Neuronal stem cell (in vitro differentiated cells): Measurements from ENCODE around the gene FAM217B. TPM values are rescaled to one million over a fixed set of nuclear protein-coding genes. Genes with fewer than 3 reads are reported as not detected.

ENCODE experiments used
- DNase-seq: peaks from one replicate; pipeline ENCODE4 v3.0.0-alpha.2; 2013; ENCODE audit warnings: low spot score
- H2AFZ ChIP-seq: one replicate; pipeline ENCODE4 v1.6.1; 2013; ENCODE audit warnings: mild to moderate bottlenecking, low read length, inconsistent platforms
- H2AK5ac ChIP-seq: 2 replicates; pipeline ENCODE4 v1.6.1; 2013; ENCODE audit warnings: low read depth, mild to moderate bottlenecking, inconsistent platforms, low read length, moderate library complexity, mixed read lengths
- H2BK120ac ChIP-seq: 2 replicates; pipeline ENCODE4 v1.6.1; 2013; ENCODE audit warnings: low read depth, mild to moderate bottlenecking, inconsistent platforms, low read length, moderate library complexity, mixed read lengths
- H2BK12ac ChIP-seq: one replicate; pipeline ENCODE4 v1.6.1; 2013; ENCODE audit warnings: low read length, inconsistent platforms
- H2BK15ac ChIP-seq: 2 replicates; pipeline ENCODE4 v1.6.1; 2013; ENCODE audit warnings: mild to moderate bottlenecking, low read length, inconsistent platforms, mixed read lengths
- H2BK5ac ChIP-seq: one replicate; pipeline ENCODE4 v1.6.1; 2013; ENCODE audit warnings: inconsistent platforms, mild to moderate bottlenecking, low read length, moderate library complexity
- H3K14ac ChIP-seq: one replicate; pipeline ENCODE4 v1.6.1; 2013; ENCODE audit warnings: low read length, inconsistent platforms
- H3K18ac ChIP-seq: 2 replicates; pipeline ENCODE4 v1.6.1; 2013; ENCODE audit warnings: low read length, inconsistent platforms
- H3K23ac ChIP-seq: 2 replicates; pipeline ENCODE4 v1.6.1; 2013; ENCODE audit warnings: low read depth, mild to moderate bottlenecking, mixed read lengths, low read length, inconsistent platforms; ENCODE audit not compliant: poor library complexity
- H3K27ac ChIP-seq: replicated peaks from 3 replicates; pipeline ENCODE4 v1.5.1; 2013; ENCODE audit warnings: low read length, inconsistent platforms
- H3K27me3 ChIP-seq, 3 experiments: 2 replicates each; pipeline ENCODE4 v1.6.1; 2013; ENCODE audit warnings: low read length in 3 of 3, mild to moderate bottlenecking in 2 of 3, inconsistent platforms in 1 of 3, low read depth in 1 of 3, mixed read lengths in 1 of 3, moderate library complexity in 1 of 3; ENCODE audit not compliant: control insufficient read depth in 3 of 3, insufficient read depth in 3 of 3
- H3K36me3 ChIP-seq, 2 donors: replicated peaks in 1 of 2; 2 replicates each; pipeline ENCODE4 v1.6.1; 2013; ENCODE audit warnings: low read length in 2 of 2; ENCODE audit not compliant: control insufficient read depth in 2 of 2, insufficient read depth in 2 of 2
- H3K4ac ChIP-seq: 2 replicates; pipeline ENCODE4 v1.6.1; 2013; ENCODE audit warnings: inconsistent platforms, mild to moderate bottlenecking, low read length, moderate library complexity
- H3K4me1 ChIP-seq, 2 donors: 1 replicate in 1 of 2; 2 replicates in 1 of 2; pipeline ENCODE4 v1.6.1; 2013; ENCODE audit warnings: low read length in 2 of 2, low read depth in 1 of 2; ENCODE audit not compliant: control insufficient read depth in 2 of 2, insufficient read depth in 1 of 2
- H3K4me2 ChIP-seq: one replicate; pipeline ENCODE4 v1.6.1; 2013; ENCODE audit warnings: mild to moderate bottlenecking, low read length, inconsistent platforms; ENCODE audit not compliant: insufficient read depth, poor library complexity, severe bottlenecking
- H3K4me3 ChIP-seq, 2 donors: 2 replicates each; pipeline ENCODE4 v1.5.1; 2013; ENCODE audit warnings: low read length in 2 of 2, mild to moderate bottlenecking in 2 of 2, inconsistent platforms in 1 of 2, moderate library complexity in 1 of 2
- H3K79me1 ChIP-seq: one replicate; pipeline ENCODE4 v1.6.1; 2013; ENCODE audit warnings: low read depth, mild to moderate bottlenecking, inconsistent platforms, low read length, moderate library complexity
- H3K9ac ChIP-seq: one replicate; pipeline ENCODE4 v1.6.1; 2013; ENCODE audit warnings: mild to moderate bottlenecking, low read depth, low read length, inconsistent platforms; ENCODE audit not compliant: poor library complexity
- H3K9me3 ChIP-seq, 2 donors: replicated peaks in 1 of 2; 2 replicates each; pipeline versions ENCODE3 to v1.6.1; 2013; ENCODE audit warnings: low read length in 2 of 2, mild to moderate bottlenecking in 2 of 2, inconsistent platforms in 1 of 2, low read depth in 1 of 2, mixed read lengths in 1 of 2, moderate library complexity in 1 of 2; ENCODE audit not compliant: control insufficient read depth in 2 of 2, insufficient read depth in 1 of 2
- H4K8ac ChIP-seq: one replicate; pipeline ENCODE4 v1.6.1; 2013; ENCODE audit warnings: low read depth, mild to moderate bottlenecking, inconsistent platforms, low read length, moderate library complexity
- H4K91ac ChIP-seq: one replicate; pipeline ENCODE4 v1.6.1; 2013; ENCODE audit warnings: low read length, low read depth, mild to moderate bottlenecking, inconsistent platforms; ENCODE audit not compliant: poor library complexity
- WGBS, 2 donors: extraction: QIAGEN DNeasy Blood & Tissue Kit; methylation state at CpG; one replicate each; pipeline ENCODE4 v1.1.7; 2013; ENCODE audit warnings: missing lambda C conversion rate in 2 of 2, mixed read lengths in 1 of 2; ENCODE audit not compliant: insufficient read length in 2 of 2, insufficient replicate concordance in 1 of 2; ENCODE audit errors: extremely low coverage in 2 of 2; 5-methylcytosine and 5-hydroxymethylcytosine counted together
- polyA plus RNA-seq, 2 experiments: library from polyadenylated mRNA; stranded (reverse); fragments of 200-250 nt; gene quantifications; one replicate each; pipeline ENCODE4 v1.2.3, GENCODE V29; 2013

Gene FAM217B
- 13.5 TPM for polyA plus RNA-seq (2013, experiment 1 of 2)
- polyA plus RNA-seq (2013, experiment 2 of 2), result 13.6 TPM

GRCh38 chr20:59940129-59940955 lies at the start of gene FAM217B, which contains the start of gene PPP1R3D:
TSS of gene FAM217B (plus strand) at chr20:59940389. CDS start at chr20:59943944, 3,555 bp downstream.
TSS of gene PPP1R3D (minus strand) at chr20:59940305. CDS start at chr20:59939931, 374 bp downstream.
- DNase-seq, result peak; percentile 87
- H3K4ac ChIP-seq, result no peak within 1 kb of the TSS
- H3K18ac ChIP-seq, result peak within 1 kb of the TSS; percentile 92
- peaks cover 5 to 7% of the 10 kb centered on the region in 2 donors for H3K4me1 ChIP-seq
- H2BK15ac ChIP-seq, result peak within 1 kb of the TSS; percentile 95
- peak within 1 kb of the TSS; percentile 29 for H4K8ac ChIP-seq
- peak within 1 kb of the TSS; percentile 79 for H2BK5ac ChIP-seq
- H2AFZ ChIP-seq, result peak within 1 kb of the TSS; percentile 88
- H2BK12ac ChIP-seq, result peak within 1 kb of the TSS; percentile 14
- H2BK120ac ChIP-seq, result peak within 1 kb of the TSS; percentile 41
- H3K79me1 ChIP-seq, result peaks cover 2% of the 10 kb centered on the region
- H3K4me3 ChIP-seq, result peak within 1 kb of the TSS; percentile 72 to 81
- H3K9me3 ChIP-seq, result peaks cover 0 to 9% of the 10 kb centered on the region in 2 donors
- peak within 1 kb of the TSS; percentile 60 for H3K23ac ChIP-seq
- peak within 1 kb of the TSS; percentile 48 for H4K91ac ChIP-seq
- H3K9ac ChIP-seq, result peak within 1 kb of the TSS; percentile 90
- H3K36me3 ChIP-seq, result peaks cover 3 to 42% of the 10 kb centered on the region in 2 donors
- H3K27me3 ChIP-seq, result peaks cover 0 to 17% (median 6%) of the 10 kb centered on the region in 3 experiments
- peak within 1 kb of the TSS; percentile 93 for H3K27ac ChIP-seq
- WGBS, 2 donors, result no CpG with 5 or more reads among the region's 57 CpGs
- peak within 1 kb of the TSS; percentile 79 for H3K14ac ChIP-seq
- peak within 1 kb of the TSS; percentile 89 for H2AK5ac ChIP-seq
- H3K4me2 ChIP-seq, result peak within 1 kb of the TSS; percentile 97

GRCh38 chr20:59891581-59891980 lies 48.6 kb upstream of the FAM217B start:
- no peak overlapping the region for H2BK120ac ChIP-seq
- no peak overlapping the region for H3K27ac ChIP-seq
- no peak overlapping the region for H4K91ac ChIP-seq
- no CpG with 5 or more reads among the region's 1 CpG for WGBS, 2 donors
- H3K9ac ChIP-seq, result no peak overlapping the region
- no peak overlapping the region for H2AK5ac ChIP-seq
- no peaks in the 10 kb centered on the region for H3K4me1 ChIP-seq
- no peak overlapping the region for H2BK5ac ChIP-seq
- H3K9me3 ChIP-seq, result no peaks in the 10 kb centered on the region
- H2BK12ac ChIP-seq, result no peak overlapping the region
- H3K4ac ChIP-seq, result no peak overlapping the region
- DNase-seq, result no peak
- no peak overlapping the region for H3K18ac ChIP-seq
- H3K36me3 ChIP-seq, result no peaks in the 10 kb centered on the region
- H3K4me3 ChIP-seq, result no peak overlapping the region
- no peak overlapping the region for H3K14ac ChIP-seq
- no peak overlapping the region for H3K23ac ChIP-seq
- no peak overlapping the region for H4K8ac ChIP-seq
- peaks cover 0 to 18% (median 0%) of the 10 kb centered on the region in 3 experiments for H3K27me3 ChIP-seq
- no peak overlapping the region for H2BK15ac ChIP-seq
- no peak overlapping the region for H2AFZ ChIP-seq
- no peaks in the 10 kb centered on the region for H3K79me1 ChIP-seq
- H3K4me2 ChIP-seq, result no peak overlapping the region

- no CpG with 5 or more reads among the region's 1 CpG for WGBS, 2 donors
- no peaks in the 10 kb centered on the region for H3K79me1 ChIP-seq
These were observed 44.3 kb upstream of the FAM217B start for GRCh38 chr20:59895908-59896307.

GRCh38 chr20:59902470-59902869 lies 37.7 kb upstream of the FAM217B start:
- WGBS, 2 donors, result no CpG with 5 or more reads among the region's 3 CpGs
- Histone ChIP-seq H4K91ac (no peak overlapping the region), H3K23ac (no peak overlapping the region)

More at GRCh38 chr20:59895908-59896307, 44.3 kb upstream of the FAM217B start:
- Histone ChIP-seq H3K9ac (no peak overlapping the region), H3K36me3 (no peaks in the 10 kb centered on the region), H2BK12ac (no peak overlapping the region), H3K4ac (no peak overlapping the region), H3K4me3 (no peak overlapping the region), H3K18ac (no peak overlapping the region), H4K8ac (no peak overlapping the region), H2AFZ (no peak overlapping the region), H2BK5ac (no peak overlapping the region), H4K91ac (no peak overlapping the region), H2BK120ac (no peak overlapping the region), H3K27me3 (peaks cover 0 to 28% (median 0%) of the 10 kb centered on the region in 3 experiments), H3K4me1 (no peaks in the 10 kb centered on the region), H3K23ac (no peak overlapping the region), H2AK5ac (no peak overlapping the region), H3K9me3 (no peaks in the 10 kb centered on the region), H3K4me2 (no peak overlapping the region), H3K14ac (no peak overlapping the region), H3K27ac (no peak overlapping the region), H2BK15ac (no peak overlapping the region)
- no peak for DNase-seq

More at GRCh38 chr20:59902470-59902869, 37.7 kb upstream of the FAM217B start:
- Histone ChIP-seq H3K36me3 (no peaks in the 10 kb centered on the region), H2BK15ac (no peak overlapping the region), H3K4me2 (no peak overlapping the region), H2BK120ac (no peak overlapping the region), H2AFZ (no peak overlapping the region), H3K14ac (no peak overlapping the region), H3K9ac (no peak overlapping the region), H3K79me1 (no peaks in the 10 kb centered on the region), H2AK5ac (no peak overlapping the region), H3K4me1 (no peaks in the 10 kb centered on the region), H2BK5ac (no peak overlapping the region), H4K8ac (no peak overlapping the region), H3K27ac (no peak overlapping the region), H3K27me3 (peaks cover 0 to 7% (median 0%) of the 10 kb centered on the region in 3 experiments), H3K18ac (no peak overlapping the region), H3K4me3 (no peak overlapping the region), H3K4ac (no peak overlapping the region), H2BK12ac (no peak overlapping the region), H3K9me3 (no peaks in the 10 kb centered on the region)
- no peak for DNase-seq
